ENCODE results near the gene PCSK1. TPM values are rescaled to one million over a fixed set of nuclear protein-coding genes. Genes with fewer than 3 reads are reported as not detected.

PCSK1 gene
- total RNA-seq, 1 donor, result 0.45 TPM

DNA sequence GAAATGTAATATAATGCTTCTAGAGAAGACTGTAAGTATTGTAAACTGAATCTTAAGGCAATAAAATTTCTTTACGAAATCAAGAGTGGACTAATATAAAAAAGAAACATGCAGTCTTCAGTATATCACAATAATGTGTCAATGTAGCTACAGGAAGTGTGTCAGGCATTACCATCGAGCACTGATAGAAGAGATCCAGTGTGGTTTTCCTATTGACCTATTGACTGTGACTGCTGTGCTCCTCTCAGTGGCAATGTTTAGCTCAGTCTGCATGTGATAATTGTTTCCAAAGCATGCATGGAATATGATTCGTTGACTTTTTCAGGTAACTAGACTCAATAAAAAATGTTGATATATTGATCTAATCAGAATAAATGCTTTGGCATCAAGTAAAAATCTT, 20.3 kb upstream of the PCSK1 start:
- DNase-seq (ENCODE audit: low read depth), result no peak
- H3K4me3 ChIP-seq (ENCODE audit: low read depth, low read length), result no peak overlapping the region
- TF ChIP-seq, protein P1, sequence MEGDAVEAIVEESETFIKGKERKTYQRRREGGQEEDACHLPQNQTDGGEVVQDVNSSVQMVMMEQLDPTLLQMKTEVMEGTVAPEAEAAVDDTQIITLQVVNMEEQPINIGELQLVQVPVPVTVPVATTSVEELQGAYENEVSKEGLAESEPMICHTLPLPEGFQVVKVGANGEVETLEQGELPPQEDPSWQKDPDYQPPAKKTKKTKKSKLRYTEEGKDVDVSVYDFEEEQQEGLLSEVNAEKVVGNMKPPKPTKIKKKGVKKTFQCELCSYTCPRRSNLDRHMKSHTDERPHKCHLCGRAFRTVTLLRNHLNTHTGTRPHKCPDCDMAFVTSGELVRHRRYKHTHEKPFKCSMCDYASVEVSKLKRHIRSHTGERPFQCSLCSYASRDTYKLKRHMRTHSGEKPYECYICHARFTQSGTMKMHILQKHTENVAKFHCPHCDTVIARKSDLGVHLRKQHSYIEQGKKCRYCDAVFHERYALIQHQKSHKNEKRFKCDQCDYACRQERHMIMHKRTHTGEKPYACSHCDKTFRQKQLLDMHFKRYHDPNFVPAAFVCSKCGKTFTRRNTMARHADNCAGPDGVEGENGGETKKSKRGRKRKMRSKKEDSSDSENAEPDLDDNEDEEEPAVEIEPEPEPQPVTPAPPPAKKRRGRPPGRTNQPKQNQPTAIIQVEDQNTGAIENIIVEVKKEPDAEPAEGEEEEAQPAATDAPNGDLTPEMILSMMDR (IDR thresholded peaks at IDR 0.05; ENCODE audit: insufficient read depth, low read length), result no peak

DNA sequence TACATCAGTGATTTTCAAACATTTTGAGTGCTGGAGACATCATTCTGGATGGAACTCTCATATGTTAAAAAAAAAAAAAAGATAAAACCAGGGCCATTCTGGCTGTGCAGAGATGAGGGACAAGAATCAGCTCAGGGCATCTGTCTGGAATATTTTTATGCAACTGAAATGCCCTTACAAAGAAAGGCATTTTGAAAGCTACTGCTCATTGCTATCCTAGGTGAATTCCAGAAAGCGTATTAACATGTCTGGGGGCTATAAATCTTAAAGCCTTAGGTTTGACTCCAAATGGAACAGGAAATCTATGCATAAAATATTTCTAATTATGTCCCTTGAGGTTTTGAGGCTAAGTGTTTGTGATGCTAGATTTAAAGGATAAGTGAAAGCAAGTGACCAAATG, 14.9 kb upstream of the PCSK1 start:
- DNase-seq (ENCODE audit: low read depth), result no peak
- no peak overlapping the region for H3K4me3 ChIP-seq (ENCODE audit: low read depth, low read length)
- TF ChIP-seq, protein P1 (IDR thresholded peaks at IDR 0.05; ENCODE audit: insufficient read depth, low read length), result no peak

DNA sequence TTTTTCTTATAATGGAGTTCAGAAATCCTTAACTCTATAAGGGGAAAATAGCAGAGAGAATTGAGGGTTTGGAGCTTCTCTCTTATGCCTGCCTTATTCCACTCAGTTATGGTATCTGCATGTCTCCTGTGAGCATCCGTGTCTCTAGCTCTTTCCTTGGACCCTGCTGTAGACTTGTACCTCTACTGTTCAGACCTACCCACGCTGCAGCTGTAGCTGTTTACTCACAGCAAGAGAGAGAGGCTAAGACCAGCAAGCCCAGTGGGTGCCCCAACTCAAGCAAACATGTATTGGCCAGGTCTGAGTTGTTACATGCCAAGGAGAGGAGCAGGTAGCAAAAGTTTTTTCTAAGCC, 7.1 kb upstream of the PCSK1 start:
- TF ChIP-seq, protein P1 (IDR thresholded peaks at IDR 0.05; ENCODE audit: insufficient read depth, low read length), result no peak
- no peak for DNase-seq (ENCODE audit: low read depth)
- no peak overlapping the region for H3K4me3 ChIP-seq (ENCODE audit: low read depth, low read length)

DNA sequence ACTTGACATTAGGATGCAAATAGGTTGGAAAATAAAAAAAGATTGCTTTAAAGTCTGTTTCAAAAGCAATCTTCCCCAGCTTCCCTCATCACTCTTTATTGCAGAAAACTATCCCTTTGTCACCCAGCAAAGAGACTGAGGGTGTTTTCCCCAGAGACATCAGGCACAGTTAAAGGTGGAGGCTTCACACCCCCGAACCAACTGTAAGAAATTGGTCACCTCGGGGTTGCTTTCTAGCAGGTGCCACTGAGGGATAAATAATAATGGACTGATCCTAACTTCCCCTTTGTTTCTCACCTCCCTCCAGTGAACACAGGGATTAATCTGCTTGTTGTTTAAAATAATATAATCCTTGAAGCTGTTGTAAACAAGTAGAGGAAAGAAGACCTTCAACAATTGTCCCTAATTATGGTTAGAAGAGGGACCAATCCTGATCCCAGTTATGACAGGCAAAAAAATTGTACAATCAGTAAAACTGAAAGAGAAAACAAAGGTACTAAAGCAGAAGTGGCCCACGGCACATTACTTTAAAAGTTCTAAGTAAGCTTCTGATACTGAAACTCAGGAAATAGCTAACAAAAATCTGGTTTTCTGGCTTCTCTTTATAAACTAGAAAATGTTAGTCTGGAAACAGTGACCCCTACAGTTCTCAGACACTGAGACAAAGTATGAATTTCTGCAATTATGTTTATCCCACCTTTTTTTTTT, 6.6 kb upstream of the PCSK1 start:
- no peak overlapping the region for H3K4me3 ChIP-seq (ENCODE audit: low read depth, low read length)
- TF ChIP-seq, protein P1 (IDR thresholded peaks at IDR 0.05; ENCODE audit: insufficient read depth, low read length), result peak; percentile 14
- DNase-seq (ENCODE audit: low read depth), result peak; percentile 13

DNA sequence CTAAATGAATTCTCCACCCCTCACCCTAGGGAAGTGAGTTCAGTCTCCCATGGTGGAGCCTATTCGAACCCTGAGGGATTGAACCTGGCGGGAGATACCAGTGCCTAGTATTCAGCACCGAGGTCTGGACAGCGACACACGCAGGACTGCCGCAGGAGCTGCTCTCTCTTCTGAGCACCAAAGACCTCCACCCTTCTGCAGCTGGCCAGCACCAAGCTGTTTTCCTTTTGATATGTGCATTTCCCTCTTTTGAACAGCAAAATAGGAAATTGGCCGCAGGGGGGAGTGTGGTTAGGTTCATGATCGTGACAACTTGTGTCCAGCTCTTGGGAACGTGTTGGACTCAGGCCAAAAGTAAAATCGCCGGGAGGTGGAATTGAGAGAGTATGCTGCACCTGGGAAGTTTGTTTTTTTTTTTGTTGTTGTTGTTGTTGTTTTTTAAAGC, 1.2 kb upstream of the PCSK1 start:
- DNase-seq (ENCODE audit: low read depth), result peak; percentile 76
- no peak overlapping the region for H3K4me3 ChIP-seq (ENCODE audit: low read depth, low read length)
- TF ChIP-seq, protein P1 (IDR thresholded peaks at IDR 0.05; ENCODE audit: insufficient read depth, low read length), result no peak

DNA sequence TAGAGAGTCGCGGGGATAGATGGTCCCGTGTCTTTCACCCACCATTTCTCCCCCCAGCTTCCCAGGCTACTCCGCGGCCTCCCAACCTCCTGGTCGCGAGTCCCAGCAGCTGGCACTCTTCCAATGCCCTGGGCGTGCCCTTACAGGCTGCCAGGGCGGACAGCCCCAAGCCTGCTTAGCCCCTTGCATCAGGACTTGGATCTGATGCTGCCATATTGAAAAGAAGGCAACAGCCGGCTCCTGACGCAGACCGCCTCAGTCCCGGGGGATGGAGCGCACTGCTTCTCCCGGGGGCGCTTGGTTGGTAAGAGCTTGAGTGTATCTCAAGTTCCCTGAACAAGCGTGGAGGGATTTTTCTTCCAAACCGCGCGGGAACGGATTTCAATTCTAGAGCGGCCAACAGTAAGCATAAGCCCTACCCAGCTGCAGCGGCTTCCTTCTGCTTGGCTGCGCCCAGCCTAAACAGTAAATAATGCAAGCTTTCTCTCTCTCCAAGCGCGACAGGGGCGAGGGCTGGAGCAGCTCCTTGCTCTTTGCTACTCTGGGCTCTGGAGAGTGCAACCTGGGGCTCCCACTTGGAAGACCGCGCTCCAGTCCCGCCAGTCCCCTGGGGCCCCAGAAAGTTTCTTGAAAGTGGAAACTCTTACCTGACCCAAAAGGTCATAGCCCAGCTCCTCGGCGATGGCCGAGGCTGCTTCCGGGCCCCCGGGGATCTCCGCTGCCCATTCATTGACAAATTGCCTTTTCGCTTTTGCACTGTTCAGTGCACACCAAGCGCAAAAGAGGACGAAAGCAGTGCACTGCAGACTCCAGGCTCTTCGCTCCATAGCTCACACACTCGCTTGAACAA, 607 bp downstream of the PCSK1 start:
- no peak overlapping the region for H3K4me3 ChIP-seq (ENCODE audit: low read depth, low read length)
- TF ChIP-seq, protein P1 (IDR thresholded peaks at IDR 0.05; ENCODE audit: insufficient read depth, low read length), result no peak
- no peak for DNase-seq (ENCODE audit: low read depth)
